ENCODE results near the gene LSMEM2. TPM values are rescaled to one million over a fixed set of nuclear protein-coding genes. Genes with fewer than 3 reads are reported as not detected.

The LSMEM2 gene
- total RNA-seq: 15.1 TPM

DNA sequence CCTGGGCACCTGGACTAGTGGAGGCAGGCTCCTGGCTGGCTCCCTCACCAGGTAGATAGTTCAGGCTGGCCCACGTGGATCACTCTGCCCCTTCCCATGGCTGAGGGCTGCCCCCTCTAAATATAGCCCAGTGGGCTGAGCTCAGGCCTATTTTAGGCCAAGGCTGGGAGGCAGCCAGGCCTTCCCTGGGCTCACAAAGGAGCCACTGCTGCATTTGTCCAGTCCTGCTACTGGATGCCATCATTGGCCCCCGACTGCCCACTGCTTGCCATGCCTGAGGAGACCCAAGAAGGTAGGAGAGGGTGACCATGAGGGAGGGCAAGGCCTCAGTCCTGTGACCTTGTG is at the start of gene LSMEM2:
LSMEM2 (plus strand) TSS at position 208 of the 345 bp plus-strand sequence; CDS start at position 235, 27 bp downstream.
- Histone ChIP-seq H3K27ac (ENCODE audit: low read depth, low read length) (peak within 1 kb of the TSS; percentile 93), H3K9me3 (ENCODE audit: control insufficient read depth in 3 of 3, low read length in 3 of 3) (no peaks in the 10 kb centered on the region), H3K4me3 (ENCODE audit: low read length in 3 of 3) (peak within 1 kb of the TSS; percentile 61 to 90 (median 74)), H3K9ac (ENCODE audit: low read depth in 1 of 3, low read length in 3 of 3) (peak within 1 kb of the TSS; percentile 76 to 94 (median 86)), H3K4me1 (ENCODE audit: control insufficient read depth in 3 of 3, insufficient read depth in 3 of 3, low read length in 3 of 3) (peaks cover 15 to 29% (median 23%) of the 10 kb centered on the region in 3 donors), H3K27me3 (ENCODE audit: control insufficient read depth in 3 of 3, insufficient read depth in 3 of 3, low read length in 3 of 3) (peaks cover 0 to 8% (median 0%) of the 10 kb centered on the region in 3 donors), H3K36me3 (ENCODE audit: control insufficient read depth in 3 of 3, insufficient read depth in 3 of 3, low read length in 3 of 3) (no peaks in the 10 kb centered on the region)

DNA sequence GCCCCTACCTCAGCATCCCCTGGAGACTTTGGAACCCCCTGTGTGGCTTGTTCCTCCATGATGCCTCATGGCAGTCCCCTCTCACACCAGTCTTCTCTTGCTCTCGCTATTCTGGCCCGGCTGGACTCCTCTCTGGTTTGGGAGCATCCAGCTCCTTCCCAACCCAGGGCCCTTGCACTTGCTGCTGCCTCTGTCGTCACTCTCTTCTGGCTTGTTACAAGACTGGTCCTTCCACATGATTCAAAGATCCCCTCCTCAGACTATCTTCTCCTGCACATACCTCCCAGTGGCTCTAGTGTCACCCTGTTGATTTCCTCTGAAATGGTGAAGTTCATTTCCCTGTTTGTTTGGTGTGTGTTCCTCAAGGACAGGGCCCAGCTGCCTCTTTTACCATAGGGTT is 49.4 kb upstream of the LSMEM2 start:
- H3K27ac ChIP-seq (ENCODE audit: low read depth, low read length): no peak overlapping the region
- H3K4me1 ChIP-seq (ENCODE audit: control insufficient read depth in 3 of 3, insufficient read depth in 3 of 3, low read length in 3 of 3): peaks cover 16 to 29% (median 16%) of the 10 kb centered on the region in 3 donors
- no peaks in the 10 kb centered on the region for H3K36me3 ChIP-seq (ENCODE audit: control insufficient read depth in 3 of 3, insufficient read depth in 3 of 3, low read length in 3 of 3)
- no peak overlapping the region for H3K9ac ChIP-seq (ENCODE audit: low read depth in 1 of 3, low read length in 3 of 3)
- H3K9me3 ChIP-seq (ENCODE audit: control insufficient read depth in 3 of 3, low read length in 3 of 3): no peaks in the 10 kb centered on the region
- no peaks in the 10 kb centered on the region for H3K27me3 ChIP-seq (ENCODE audit: control insufficient read depth in 3 of 3, insufficient read depth in 3 of 3, low read length in 3 of 3)
- no peak overlapping the region for H3K4me3 ChIP-seq (ENCODE audit: low read length in 3 of 3)

DNA sequence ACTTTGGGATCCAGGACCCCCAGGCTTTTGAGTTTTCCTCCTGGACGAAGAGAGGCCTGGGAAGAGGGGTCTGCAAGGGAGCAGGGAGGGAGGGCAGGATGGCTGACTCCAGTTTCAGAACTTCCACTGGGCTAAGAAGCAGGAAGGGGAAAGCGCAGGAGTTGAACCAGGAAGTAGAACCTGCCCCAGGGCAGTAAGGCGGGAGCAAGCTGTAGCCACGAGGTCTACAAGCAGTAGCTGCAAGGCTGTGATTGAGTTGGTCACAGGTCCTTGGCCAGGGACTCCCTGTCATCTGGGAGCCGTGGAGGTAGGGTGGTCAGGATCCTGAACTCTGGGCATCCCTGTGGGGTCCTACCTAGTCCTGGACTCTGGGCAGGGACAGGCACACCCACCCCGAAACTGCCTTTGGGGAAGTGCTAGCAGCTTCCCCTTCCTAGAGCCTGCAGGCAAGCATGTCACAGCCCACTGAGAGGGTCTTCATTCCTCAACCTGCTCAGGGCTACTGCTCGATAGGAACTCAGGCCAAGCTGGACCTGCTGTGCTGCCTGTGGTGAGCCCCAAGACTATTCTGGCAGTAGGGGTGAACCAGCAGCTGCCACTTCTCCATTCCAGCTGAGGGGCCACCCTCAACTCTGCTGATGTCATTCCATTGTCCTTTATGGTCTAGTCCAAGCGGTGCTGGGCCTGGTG is 48.6 kb upstream of the LSMEM2 start:
- H3K36me3 ChIP-seq (ENCODE audit: control insufficient read depth in 3 of 3, insufficient read depth in 3 of 3, low read length in 3 of 3): no peaks in the 10 kb centered on the region
- no peaks in the 10 kb centered on the region for H3K27me3 ChIP-seq (ENCODE audit: control insufficient read depth in 3 of 3, insufficient read depth in 3 of 3, low read length in 3 of 3)
- no peak overlapping the region for H3K27ac ChIP-seq (ENCODE audit: low read depth, low read length)
- H3K4me3 ChIP-seq (ENCODE audit: low read length in 3 of 3): no peak overlapping the region
- no peaks in the 10 kb centered on the region for H3K9me3 ChIP-seq (ENCODE audit: control insufficient read depth in 3 of 3, low read length in 3 of 3)
- peaks cover 16 to 29% (median 22%) of the 10 kb centered on the region in 3 donors for H3K4me1 ChIP-seq (ENCODE audit: control insufficient read depth in 3 of 3, insufficient read depth in 3 of 3, low read length in 3 of 3)
- H3K9ac ChIP-seq (ENCODE audit: low read depth in 1 of 3, low read length in 3 of 3): no peak overlapping the region

DNA sequence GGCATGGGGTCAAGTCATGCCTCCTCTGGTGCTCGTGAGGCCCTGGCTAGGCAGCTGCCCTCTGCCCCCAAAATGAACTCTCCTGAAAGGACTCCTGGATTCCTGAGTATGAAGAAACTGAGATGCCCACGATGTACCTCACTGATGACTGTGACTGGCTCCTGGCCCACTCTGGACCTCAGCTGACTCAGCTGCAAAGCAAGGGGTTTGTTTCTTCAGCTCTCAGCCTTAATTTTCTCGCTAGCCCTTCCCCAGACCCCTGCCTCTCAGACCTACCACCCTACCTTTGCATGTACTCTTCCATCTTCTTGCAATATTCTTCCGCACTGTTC is 48.1 kb upstream of the LSMEM2 start:
- no peaks in the 10 kb centered on the region for H3K9me3 ChIP-seq (ENCODE audit: control insufficient read depth in 3 of 3, low read length in 3 of 3)
- no peak overlapping the region for H3K9ac ChIP-seq (ENCODE audit: low read depth in 1 of 3, low read length in 3 of 3)
- peaks cover 15 to 26% (median 21%) of the 10 kb centered on the region in 3 donors for H3K4me1 ChIP-seq (ENCODE audit: control insufficient read depth in 3 of 3, insufficient read depth in 3 of 3, low read length in 3 of 3)
- H3K27ac ChIP-seq (ENCODE audit: low read depth, low read length): no peak overlapping the region
- no peak overlapping the region for H3K4me3 ChIP-seq (ENCODE audit: low read length in 3 of 3)
- no peaks in the 10 kb centered on the region for H3K36me3 ChIP-seq (ENCODE audit: control insufficient read depth in 3 of 3, insufficient read depth in 3 of 3, low read length in 3 of 3)
- no peaks in the 10 kb centered on the region for H3K27me3 ChIP-seq (ENCODE audit: control insufficient read depth in 3 of 3, insufficient read depth in 3 of 3, low read length in 3 of 3)

DNA sequence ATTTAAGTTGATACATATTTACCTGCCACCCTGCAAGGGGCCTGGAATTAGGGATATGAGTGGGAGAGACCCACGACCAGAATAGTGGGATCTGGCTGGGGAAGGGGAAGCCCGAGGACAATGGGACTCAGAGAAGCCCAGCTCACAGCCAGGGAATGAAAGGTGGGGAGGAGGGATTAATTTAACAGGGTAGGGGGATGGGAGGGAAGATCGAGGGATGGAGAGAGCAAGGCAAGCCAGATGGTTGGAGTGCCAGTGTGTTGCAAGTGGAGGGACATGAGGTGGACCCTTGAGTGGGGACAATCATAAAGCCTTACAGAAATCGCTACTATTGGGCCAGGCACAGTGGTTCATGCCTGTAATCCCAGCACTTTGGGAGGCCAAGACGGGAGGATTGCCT is 47.3 kb upstream of the LSMEM2 start:
- no peaks in the 10 kb centered on the region for H3K27me3 ChIP-seq (ENCODE audit: control insufficient read depth in 3 of 3, insufficient read depth in 3 of 3, low read length in 3 of 3)
- H3K9ac ChIP-seq (ENCODE audit: low read depth in 1 of 3, low read length in 3 of 3): no peak overlapping the region
- peaks cover 13 to 25% (median 18%) of the 10 kb centered on the region in 3 donors for H3K4me1 ChIP-seq (ENCODE audit: control insufficient read depth in 3 of 3, insufficient read depth in 3 of 3, low read length in 3 of 3)
- H3K4me3 ChIP-seq (ENCODE audit: low read length in 3 of 3): no peak overlapping the region
- no peaks in the 10 kb centered on the region for H3K36me3 ChIP-seq (ENCODE audit: control insufficient read depth in 3 of 3, insufficient read depth in 3 of 3, low read length in 3 of 3)
- H3K27ac ChIP-seq (ENCODE audit: low read depth, low read length): no peak overlapping the region
- no peaks in the 10 kb centered on the region for H3K9me3 ChIP-seq (ENCODE audit: control insufficient read depth in 3 of 3, low read length in 3 of 3)

DNA sequence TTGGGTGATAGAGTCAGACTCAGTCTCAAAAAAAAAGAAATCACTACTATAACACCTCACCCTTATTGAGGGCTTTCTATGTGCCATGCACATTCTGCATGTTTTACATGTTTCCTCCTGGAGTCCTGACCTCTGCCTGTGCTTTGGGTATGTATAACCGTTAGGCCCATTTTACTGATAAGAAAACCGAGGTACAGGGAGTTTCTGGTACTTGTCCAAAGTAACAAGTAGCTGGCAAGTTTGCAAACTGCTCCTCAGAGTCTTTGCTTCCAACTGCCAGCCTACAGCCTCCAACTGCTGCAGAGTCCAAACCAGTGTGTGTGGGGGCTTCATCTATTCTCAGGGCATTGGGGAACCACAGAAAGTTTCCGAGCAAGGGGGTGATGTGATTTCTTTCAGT is 46.6 kb upstream of the LSMEM2 start:
- H3K9ac ChIP-seq (ENCODE audit: low read depth in 1 of 3, low read length in 3 of 3): no peak overlapping the region
- H3K27ac ChIP-seq (ENCODE audit: low read depth, low read length): no peak overlapping the region
- no peaks in the 10 kb centered on the region for H3K9me3 ChIP-seq (ENCODE audit: control insufficient read depth in 3 of 3, low read length in 3 of 3)
- H3K36me3 ChIP-seq (ENCODE audit: control insufficient read depth in 3 of 3, insufficient read depth in 3 of 3, low read length in 3 of 3): no peaks in the 10 kb centered on the region
- H3K4me1 ChIP-seq (ENCODE audit: control insufficient read depth in 3 of 3, insufficient read depth in 3 of 3, low read length in 3 of 3): peaks cover 16 to 26% (median 22%) of the 10 kb centered on the region in 3 donors
- H3K27me3 ChIP-seq (ENCODE audit: control insufficient read depth in 3 of 3, insufficient read depth in 3 of 3, low read length in 3 of 3): no peaks in the 10 kb centered on the region
- no peak overlapping the region for H3K4me3 ChIP-seq (ENCODE audit: low read length in 3 of 3)

DNA sequence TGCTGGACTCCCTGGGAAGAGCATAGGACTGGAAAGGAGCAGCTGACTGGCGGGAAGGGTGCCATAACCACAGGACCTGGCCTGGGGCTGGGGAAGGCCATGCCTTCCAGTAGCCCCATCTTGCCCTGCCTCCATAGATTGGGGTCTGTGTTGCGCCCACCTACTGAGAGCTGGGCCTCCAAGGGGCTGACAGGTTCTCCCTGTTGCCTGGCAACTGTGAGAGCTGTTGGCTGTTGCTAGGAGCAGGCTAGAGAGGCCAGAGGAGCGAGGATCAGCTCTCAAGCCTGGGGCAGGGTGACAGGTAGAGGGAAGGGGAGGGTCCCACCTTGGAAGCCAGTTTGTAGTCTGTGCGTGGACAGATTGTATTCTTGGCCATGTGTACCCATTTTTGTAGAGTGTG is 45.7 kb upstream of the LSMEM2 start:
- Histone ChIP-seq H3K9ac (ENCODE audit: low read depth in 1 of 3, low read length in 3 of 3) (no peak overlapping the region), H3K4me1 (ENCODE audit: control insufficient read depth in 3 of 3, insufficient read depth in 3 of 3, low read length in 3 of 3) (peaks cover 18 to 27% (median 25%) of the 10 kb centered on the region in 3 donors), H3K9me3 (ENCODE audit: control insufficient read depth in 3 of 3, low read length in 3 of 3) (no peaks in the 10 kb centered on the region), H3K27me3 (ENCODE audit: control insufficient read depth in 3 of 3, insufficient read depth in 3 of 3, low read length in 3 of 3) (no peaks in the 10 kb centered on the region), H3K36me3 (ENCODE audit: control insufficient read depth in 3 of 3, insufficient read depth in 3 of 3, low read length in 3 of 3) (no peaks in the 10 kb centered on the region), H3K27ac (ENCODE audit: low read depth, low read length) (no peak overlapping the region), H3K4me3 (ENCODE audit: low read length in 3 of 3) (no peak overlapping the region)

DNA sequence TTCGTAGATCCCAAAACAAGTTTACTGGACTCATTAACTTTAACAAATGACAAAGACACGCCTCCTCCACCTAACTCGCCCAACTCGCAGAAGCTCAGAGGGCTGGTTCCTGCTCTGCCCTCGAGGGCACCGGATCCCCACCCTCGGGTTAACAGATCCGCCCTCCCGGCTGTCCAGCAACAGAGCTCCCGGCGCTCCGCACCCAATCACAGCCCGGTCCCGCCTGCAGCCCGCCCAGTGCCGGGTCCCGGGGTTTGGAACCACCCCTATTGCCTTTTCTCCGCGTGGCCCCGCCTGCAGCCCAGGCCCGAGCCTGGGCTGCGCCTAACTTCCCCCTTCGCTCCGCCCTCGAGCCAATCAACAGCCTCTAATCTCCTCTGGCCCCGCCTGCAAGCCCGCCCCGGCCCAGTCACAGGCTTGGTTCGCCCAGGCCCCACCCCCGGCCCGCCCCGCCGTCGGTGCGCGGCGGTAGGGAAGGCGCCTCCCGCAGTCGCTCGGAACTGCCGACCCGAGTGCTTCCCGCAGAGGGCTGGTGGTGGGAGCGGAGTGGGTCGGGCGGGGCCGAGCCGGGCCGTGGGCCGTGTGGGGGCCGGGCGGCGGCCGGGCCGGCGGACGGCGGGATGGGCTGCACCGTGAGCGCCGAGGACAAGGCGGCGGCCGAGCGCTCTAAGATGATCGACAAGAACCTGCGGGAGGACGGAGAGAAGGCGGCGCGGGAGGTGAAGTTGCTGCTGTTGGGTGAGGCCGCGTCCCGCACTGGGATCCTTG is 43.0 kb upstream of the LSMEM2 start, which contains the start of gene GNAI2:
GNAI2 (plus strand) TSS at position 489 of the 768 bp plus-strand sequence; CDS start at position 621, 132 bp downstream.
- Histone ChIP-seq H3K4me1 (ENCODE audit: control insufficient read depth in 3 of 3, insufficient read depth in 3 of 3, low read length in 3 of 3) (peaks cover 43 to 48% (median 45%) of the 10 kb centered on the region in 3 donors), H3K36me3 (ENCODE audit: control insufficient read depth in 3 of 3, insufficient read depth in 3 of 3, low read length in 3 of 3) (no peaks in the 10 kb centered on the region), H3K27me3 (ENCODE audit: control insufficient read depth in 3 of 3, insufficient read depth in 3 of 3, low read length in 3 of 3) (no peaks in the 10 kb centered on the region), H3K9ac (ENCODE audit: low read depth in 1 of 3, low read length in 3 of 3) (peak within 1 kb of the TSS; percentile 88 to 91 (median 90)), H3K9me3 (ENCODE audit: control insufficient read depth in 3 of 3, low read length in 3 of 3) (no peaks in the 10 kb centered on the region), H3K27ac (ENCODE audit: low read depth, low read length) (peak within 1 kb of the TSS; percentile 86), H3K4me3 (ENCODE audit: low read length in 3 of 3) (peak within 1 kb of the TSS; percentile 79 to 90 (median 83))

DNA sequence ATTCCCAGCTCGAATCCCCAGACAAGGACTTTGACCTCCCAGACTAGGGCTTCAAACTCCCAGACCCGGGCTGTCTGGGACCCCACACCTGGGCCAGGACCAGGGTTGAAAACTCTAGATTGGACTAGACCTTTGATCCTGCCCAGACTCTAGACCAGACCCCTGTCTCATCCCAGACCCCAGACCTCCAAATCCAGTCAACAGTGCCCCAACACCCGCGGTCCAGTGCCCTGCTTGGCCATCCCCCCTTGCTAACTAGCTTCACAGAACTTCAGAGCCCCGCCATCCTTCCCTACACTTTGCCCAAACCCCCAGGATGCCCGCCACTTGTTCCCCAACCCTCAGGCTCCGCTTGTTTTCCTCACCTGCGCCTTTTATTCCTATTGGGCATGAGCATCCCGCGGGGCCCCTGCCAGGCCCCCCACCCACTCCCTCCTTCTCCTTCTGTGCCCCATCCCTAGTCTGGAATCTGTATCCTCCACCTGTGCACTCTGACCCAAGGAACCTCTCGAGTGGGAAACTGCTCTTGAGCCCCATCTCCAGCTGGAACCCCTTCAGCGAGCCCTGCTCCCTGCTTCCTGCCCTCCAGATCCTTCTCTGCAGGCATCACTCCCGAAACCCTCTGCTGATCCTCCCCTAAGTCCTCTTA is 42.3 kb upstream of the LSMEM2 start:
- peaks cover 50 to 55% (median 52%) of the 10 kb centered on the region in 3 donors for H3K4me1 ChIP-seq (ENCODE audit: control insufficient read depth in 3 of 3, insufficient read depth in 3 of 3, low read length in 3 of 3)
- no peaks in the 10 kb centered on the region for H3K27me3 ChIP-seq (ENCODE audit: control insufficient read depth in 3 of 3, insufficient read depth in 3 of 3, low read length in 3 of 3)

More for the DNA sequence above, 42.3 kb upstream of the LSMEM2 start:
- Histone ChIP-seq H3K9me3 (ENCODE audit: control insufficient read depth in 3 of 3, low read length in 3 of 3) (no peaks in the 10 kb centered on the region), H3K4me3 (ENCODE audit: low read length in 3 of 3) (peak overlapping the region; percentile 79 to 90 (median 83)), H3K27ac (ENCODE audit: low read depth, low read length) (peak overlapping the region; percentile 86), H3K36me3 (ENCODE audit: control insufficient read depth in 3 of 3, insufficient read depth in 3 of 3, low read length in 3 of 3) (no peaks in the 10 kb centered on the region), H3K9ac (ENCODE audit: low read depth in 1 of 3, low read length in 3 of 3) (peak overlapping the region; percentile 88 to 91 (median 90))
